Measurements from ENCODE around the gene HRG. TPM values are rescaled to one million over a fixed set of nuclear protein-coding genes. Genes with fewer than 3 reads are reported as not detected.

HRG gene
- total RNA-seq, 1 experiment from 2014 or later: not detected

DNA sequence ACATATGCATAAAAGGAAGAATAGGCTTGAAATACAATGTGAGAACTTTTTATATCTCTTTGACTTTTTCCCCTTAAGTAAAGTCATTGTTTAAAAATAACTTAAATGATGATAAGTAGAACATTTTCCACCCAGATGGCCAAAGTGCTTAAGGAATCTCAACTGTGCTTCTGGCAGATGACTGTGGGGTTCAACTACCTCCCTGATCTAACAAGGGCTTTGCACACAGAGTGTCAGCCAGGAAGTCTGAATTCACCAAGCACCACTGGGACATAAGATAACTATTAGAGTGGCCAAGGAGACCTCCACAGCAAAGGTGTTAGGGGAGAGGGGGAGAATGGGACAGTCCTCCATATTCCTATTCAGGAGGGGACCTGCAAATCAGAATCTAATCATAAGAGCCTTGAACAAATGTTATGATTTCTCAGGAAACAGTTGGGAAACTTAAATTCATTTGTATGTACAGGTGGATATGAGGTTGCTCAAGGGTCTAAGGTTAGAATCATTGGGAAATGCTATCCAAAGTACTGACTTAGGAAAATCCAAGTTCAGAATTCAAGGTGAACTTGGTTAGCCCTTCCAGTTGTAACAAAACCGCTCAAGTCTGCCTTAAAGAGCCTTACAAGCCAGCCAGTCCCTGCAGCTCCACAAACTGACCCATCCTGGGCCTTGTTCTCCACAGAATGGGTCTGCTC lies 25.9 kb upstream of the HRG start, which contains the start of gene FETUB:
TSS of gene FETUB (plus strand) at position 622 of the 695 bp plus-strand sequence. CDS start at position 684, 62 bp downstream.
- WGBS (ENCODE audit: extremely low coverage, insufficient read length, low lambda C conversion rate): no CpG with 5 or more reads among the region's 1 CpG
- peak within 1 kb of the TSS in 1 of 3 experiments; percentile 76; a peak in 3 of 7 replicates for H3K27ac Mint-ChIP-seq
- no peak within 1 kb of the TSS for H2AFZ ChIP-seq (ENCODE audit: low read length)

More for the DNA sequence above, 25.9 kb upstream of the HRG start, which contains the start of gene FETUB:
- H3K27me3 ChIP-seq (ENCODE audit: insufficient read depth, low read length): no peaks in the 10 kb centered on the region
- no peak within 1 kb of the TSS for H2BK15ac ChIP-seq (ENCODE audit: low read depth, low read length)
- Mint-ChIP-seq H3K9me3 (no peaks in the 10 kb centered on the region), H3K4me3 (peak within 1 kb of the TSS in 1 of 2 experiments; percentile 27; a peak in 1 of 5 replicates), H3K36me3 (ENCODE audit: insufficient read depth in 1 of 3, low read depth in 3 of 3) (no peaks in the 10 kb centered on the region), H3K4me1 (peaks cover 20 to 26% of the 10 kb centered on the region in 2 experiments), H3K27me3 (ENCODE audit: low read depth) (peaks cover 2% of the 10 kb centered on the region; the same call in 1 of the 2 replicates)
- H3K79me2 ChIP-seq (ENCODE audit: insufficient read depth, low read length): no peaks in the 10 kb centered on the region
- H3K14ac ChIP-seq (ENCODE audit: insufficient read depth, low read length): no peak within 1 kb of the TSS
- H2BK12ac ChIP-seq (ENCODE audit: insufficient read length, low read depth, low read length): no peak within 1 kb of the TSS
- H2BK120ac ChIP-seq (ENCODE audit: low read depth, low read length, poor library complexity, severe bottlenecking): no peak within 1 kb of the TSS
- no peak within 1 kb of the TSS for H3T11ph ChIP-seq (ENCODE audit: low read length)
- H4K8ac ChIP-seq (replicated peaks; ENCODE audit: insufficient read length, low read depth, low read length): no peak within 1 kb of the TSS
- DNase-seq: no peak
- no peak within 1 kb of the TSS for H3K4ac ChIP-seq (ENCODE audit: low read depth, low read length)
- H2BK20ac ChIP-seq (ENCODE audit: low read depth, low read length, poor library complexity, severe bottlenecking): no peak within 1 kb of the TSS
- H2AK5ac ChIP-seq (ENCODE audit: insufficient read length, low read length): no peak within 1 kb of the TSS
- no peak within 1 kb of the TSS for H4K91ac ChIP-seq (ENCODE audit: insufficient read length, low read depth, low read length)
- no peak within 1 kb of the TSS for H2BK5ac ChIP-seq (ENCODE audit: insufficient read length, low read length)
- no peaks in the 10 kb centered on the region for H3K9me3 ChIP-seq (ENCODE audit: control insufficient read depth, low read depth, low read length)
- no peak within 1 kb of the TSS for H3K18ac ChIP-seq (ENCODE audit: insufficient read length, low read depth, low read length)
- H3K23ac ChIP-seq (ENCODE audit: insufficient read length, low read depth, low read length): no peak within 1 kb of the TSS
- TF ChIP-seq, protein P1, sequence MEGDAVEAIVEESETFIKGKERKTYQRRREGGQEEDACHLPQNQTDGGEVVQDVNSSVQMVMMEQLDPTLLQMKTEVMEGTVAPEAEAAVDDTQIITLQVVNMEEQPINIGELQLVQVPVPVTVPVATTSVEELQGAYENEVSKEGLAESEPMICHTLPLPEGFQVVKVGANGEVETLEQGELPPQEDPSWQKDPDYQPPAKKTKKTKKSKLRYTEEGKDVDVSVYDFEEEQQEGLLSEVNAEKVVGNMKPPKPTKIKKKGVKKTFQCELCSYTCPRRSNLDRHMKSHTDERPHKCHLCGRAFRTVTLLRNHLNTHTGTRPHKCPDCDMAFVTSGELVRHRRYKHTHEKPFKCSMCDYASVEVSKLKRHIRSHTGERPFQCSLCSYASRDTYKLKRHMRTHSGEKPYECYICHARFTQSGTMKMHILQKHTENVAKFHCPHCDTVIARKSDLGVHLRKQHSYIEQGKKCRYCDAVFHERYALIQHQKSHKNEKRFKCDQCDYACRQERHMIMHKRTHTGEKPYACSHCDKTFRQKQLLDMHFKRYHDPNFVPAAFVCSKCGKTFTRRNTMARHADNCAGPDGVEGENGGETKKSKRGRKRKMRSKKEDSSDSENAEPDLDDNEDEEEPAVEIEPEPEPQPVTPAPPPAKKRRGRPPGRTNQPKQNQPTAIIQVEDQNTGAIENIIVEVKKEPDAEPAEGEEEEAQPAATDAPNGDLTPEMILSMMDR (conservative IDR thresholded peaks at IDR 0.05): no peak
- H3K56ac ChIP-seq (ENCODE audit: insufficient read length, low read depth, low read length): no peak within 1 kb of the TSS
- H3K23me2 ChIP-seq (ENCODE audit: insufficient read length, low read depth, low read length, poor library complexity, severe bottlenecking): no peaks in the 10 kb centered on the region
- H3K79me1 ChIP-seq (ENCODE audit: insufficient read depth, low read depth, low read length, poor library complexity, severe bottlenecking): no peaks in the 10 kb centered on the region
- H4K5ac ChIP-seq (ENCODE audit: insufficient read length, low read depth, low read length): no peak within 1 kb of the TSS
- no peak within 1 kb of the TSS for H3K27ac ChIP-seq (ENCODE audit: insufficient read length, low read depth, low read length)
- H3K4me2 ChIP-seq (ENCODE audit: insufficient read depth, insufficient read length, low read length): no peak within 1 kb of the TSS
- H3K4me1 ChIP-seq (ENCODE audit: insufficient read depth, low read length): peaks cover 7% of the 10 kb centered on the region; the same call in 1 of the 2 replicates
- no peaks in the 10 kb centered on the region for H4K20me1 ChIP-seq (ENCODE audit: control insufficient read depth, insufficient read depth, insufficient read length)
- no peak within 1 kb of the TSS for H3K9ac ChIP-seq (ENCODE audit: extremely low read depth, insufficient read length, low read length)

Measured in H9 (cell line).